RWPE2 (cell line): ENCODE data around the gene BACE1.
"Not testable (repeated sequence)": the region's sequence is repeated elsewhere in the genome, so short reads cannot be mapped to it uniquely, and the experiment has no call there.

Experiments used
- ATAC-seq: fragments of 200-7000 bp; cut with Tn5 transposase; 3 replicates; pipeline ENCODE4 v1.9.1; 2021; ENCODE audit warnings: low read depth
- DNase-seq: peaks from one replicate; pipeline ENCODE4 v3.0.0-alpha.2; 2020; ENCODE audit warnings: low spot score
- H3K27ac ChIP-seq: fragments of 450-650 bp; 2 replicates; pipeline ENCODE4 v1.5.1; 2017; ENCODE audit warnings: mild to moderate bottlenecking; ENCODE audit not compliant: poor library complexity, severe bottlenecking
- H3K27me3 ChIP-seq: fragments of 250-450 bp; sonication (Bioruptor Pico); 2 replicates; pipeline ENCODE4 v1.5.1; 2021; ENCODE audit warnings: mild to moderate bottlenecking, moderate library complexity; ENCODE audit not compliant: insufficient read depth, poor library complexity, severe bottlenecking
- H3K36me3 ChIP-seq: fragments of 250-450 bp; sonication (Bioruptor Pico); 2 replicates; pipeline ENCODE4 v1.5.1; 2020; ENCODE audit warnings: low read depth, mild to moderate bottlenecking, moderate library complexity
- H3K4me1 ChIP-seq: fragments of 250-450 bp; sonication (Bioruptor Pico); 2 replicates; pipeline ENCODE4 v1.5.1; 2021; ENCODE audit warnings: mild to moderate bottlenecking, moderate library complexity; ENCODE audit not compliant: insufficient read depth, poor library complexity, severe bottlenecking
- H3K4me3 ChIP-seq: fragments of 250-450 bp; sonication (Bioruptor Pico); 2 replicates; pipeline ENCODE4 v1.5.1; 2021; ENCODE audit warnings: mild to moderate bottlenecking, moderate library complexity; ENCODE audit not compliant: severe bottlenecking
- H3K9me3 ChIP-seq: fragments of 250-450 bp; sonication (Bioruptor Pico); 2 replicates; pipeline ENCODE4 v1.5.1; 2021; ENCODE audit warnings: mild to moderate bottlenecking, moderate library complexity; ENCODE audit not compliant: severe bottlenecking
- CTCF ChIP-seq: fragments of 450-650 bp; IDR thresholded peaks from one replicate; pipeline ENCODE4 v1.5.1; 2017; ENCODE audit warnings: mild to moderate bottlenecking, moderate library complexity; ENCODE audit not compliant: poor library complexity, severe bottlenecking

The BACE1 gene

GRCh38 chr11:117269856-117270255 is 46.2 kb downstream of the BACE1 start:
- no peak for TF ChIP-seq CTCF
- H3K36me3 ChIP-seq: peaks cover 18% of the 10 kb centered on the region
- ATAC-seq (no peak), DNase-seq (no peak)
- H3K27ac ChIP-seq: no peak overlapping the region
- H3K9me3 ChIP-seq: no peaks in the 10 kb centered on the region
- no peak overlapping the region for H3K4me3 ChIP-seq
- no peaks in the 10 kb centered on the region for H3K27me3 ChIP-seq
- H3K4me1 ChIP-seq: peaks cover 11% of the 10 kb centered on the region

GRCh38 chr11:117265745-117266144 is 50.3 kb downstream of the BACE1 start:
- H3K4me3 ChIP-seq: no peak overlapping the region
- no peaks in the 10 kb centered on the region for H3K27me3 ChIP-seq
- H3K4me1 ChIP-seq: no peaks in the 10 kb centered on the region
- DNase-seq: no peak
- TF ChIP-seq CTCF: no peak
- no peaks in the 10 kb centered on the region for H3K9me3 ChIP-seq
- no peak for ATAC-seq
- H3K27ac ChIP-seq: no peak overlapping the region
- H3K36me3 ChIP-seq: peaks cover 20% of the 10 kb centered on the region

GRCh38 chr11:117264624-117265323 is 51.3 kb downstream of the BACE1 start:
- H3K4me1 ChIP-seq, ATAC-seq, H3K9me3 ChIP-seq, DNase-seq, H3K4me3 ChIP-seq, H3K27me3 ChIP-seq, H3K27ac ChIP-seq: not testable (repeated sequence)
- peaks cover 24% of the 10 kb centered on the region for H3K36me3 ChIP-seq

GRCh38 chr11:117259417-117259816 is 56.6 kb downstream of the BACE1 start:
- Histone ChIP-seq H3K27ac (no peak overlapping the region), H3K36me3 (peaks cover 19% of the 10 kb centered on the region), H3K27me3 (no peaks in the 10 kb centered on the region), H3K4me3 (no peak overlapping the region), H3K4me1 (no peaks in the 10 kb centered on the region), H3K9me3 (no peaks in the 10 kb centered on the region)
- ATAC-seq: peak; percentile 31; the same call in 1 of the 3 replicates
- no peak for TF ChIP-seq CTCF
- no peak for DNase-seq

- H3K4me3 ChIP-seq: no peak overlapping the region
- ATAC-seq: no peak
- no peak for TF ChIP-seq CTCF
Measured at GRCh38 chr11:117258576-117258975, 57.5 kb downstream of the BACE1 start.

More at GRCh38 chr11:117258576-117258975, 57.5 kb downstream of the BACE1 start:
- peaks cover 19% of the 10 kb centered on the region for H3K36me3 ChIP-seq
- H3K9me3 ChIP-seq: no peaks in the 10 kb centered on the region
- no peak for DNase-seq
- H3K27ac ChIP-seq: no peak overlapping the region
- no peaks in the 10 kb centered on the region for H3K27me3 ChIP-seq
- no peaks in the 10 kb centered on the region for H3K4me1 ChIP-seq
